GM19324 (cell line): ENCODE data around the gene GHITM.
A peak's percentile ranks its signal among the peaks of the same experiment; 100 is the strongest.
"Not testable (repeated sequence)": the region's sequence is repeated elsewhere in the genome, so short reads cannot be mapped to it uniquely, and the experiment has no call there.

Source experiments
- ATAC-seq: cut with Tn5 transposase; IDR thresholded peaks from one replicate; pipeline ENCODE4 v1.9.1; 2021; ENCODE audit warnings: mild to moderate bottlenecking, moderate library complexity; ENCODE audit not compliant: unreplicated experiment, low FRiP score

GHITM gene, protein sequence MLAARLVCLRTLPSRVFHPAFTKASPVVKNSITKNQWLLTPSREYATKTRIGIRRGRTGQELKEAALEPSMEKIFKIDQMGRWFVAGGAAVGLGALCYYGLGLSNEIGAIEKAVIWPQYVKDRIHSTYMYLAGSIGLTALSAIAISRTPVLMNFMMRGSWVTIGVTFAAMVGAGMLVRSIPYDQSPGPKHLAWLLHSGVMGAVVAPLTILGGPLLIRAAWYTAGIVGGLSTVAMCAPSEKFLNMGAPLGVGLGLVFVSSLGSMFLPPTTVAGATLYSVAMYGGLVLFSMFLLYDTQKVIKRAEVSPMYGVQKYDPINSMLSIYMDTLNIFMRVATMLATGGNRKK

DNA sequence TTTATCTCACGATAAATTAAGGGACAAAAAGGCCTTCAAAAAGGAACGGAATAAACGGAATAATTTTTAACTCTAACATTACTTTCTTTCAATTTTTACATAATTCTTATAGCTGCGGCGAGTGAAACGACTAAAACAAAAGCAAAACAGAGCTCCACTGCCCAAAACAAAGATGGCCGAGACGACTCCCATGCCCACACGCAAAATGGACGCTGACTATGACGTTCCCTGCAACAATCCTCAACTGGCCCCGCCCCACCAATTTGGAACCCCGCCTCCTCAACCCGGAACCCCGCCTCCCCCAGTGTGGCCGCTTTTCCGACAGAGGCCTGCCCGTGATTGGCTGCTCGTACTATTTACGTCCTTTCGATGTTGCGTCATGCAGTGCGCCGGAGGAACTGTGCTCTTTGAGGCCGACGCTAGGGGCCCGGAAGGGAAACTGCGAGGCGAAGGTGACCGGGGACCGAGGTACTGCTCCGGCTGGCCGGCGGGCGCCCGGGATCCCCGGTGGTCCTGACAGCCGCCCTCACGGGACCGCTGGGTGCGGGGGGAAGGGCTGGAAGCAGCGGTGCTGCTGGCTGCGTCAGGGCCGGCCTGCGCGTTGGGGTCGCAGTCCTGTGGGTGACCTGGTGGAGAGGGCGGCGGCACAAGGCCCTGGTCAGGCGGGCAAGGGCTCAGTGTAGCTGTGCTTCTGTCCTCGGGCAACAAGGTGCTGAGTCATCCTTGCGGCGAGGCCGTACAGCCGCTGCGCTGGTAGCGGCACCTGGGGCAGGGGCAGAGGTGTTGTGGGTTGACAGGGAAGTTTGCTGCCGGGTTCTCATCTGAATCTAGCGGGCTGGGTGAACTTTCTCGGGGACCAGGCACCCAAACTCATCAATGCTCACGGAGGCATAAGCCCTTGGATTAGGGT, at the start of gene GHITM:
Gene GHITM, plus strand, starts transcription at position 384 of the 910 bp plus-strand sequence. CDS start 1,992 bp downstream, outside the sequence.
- ATAC-seq: peak; percentile 98

DNA sequence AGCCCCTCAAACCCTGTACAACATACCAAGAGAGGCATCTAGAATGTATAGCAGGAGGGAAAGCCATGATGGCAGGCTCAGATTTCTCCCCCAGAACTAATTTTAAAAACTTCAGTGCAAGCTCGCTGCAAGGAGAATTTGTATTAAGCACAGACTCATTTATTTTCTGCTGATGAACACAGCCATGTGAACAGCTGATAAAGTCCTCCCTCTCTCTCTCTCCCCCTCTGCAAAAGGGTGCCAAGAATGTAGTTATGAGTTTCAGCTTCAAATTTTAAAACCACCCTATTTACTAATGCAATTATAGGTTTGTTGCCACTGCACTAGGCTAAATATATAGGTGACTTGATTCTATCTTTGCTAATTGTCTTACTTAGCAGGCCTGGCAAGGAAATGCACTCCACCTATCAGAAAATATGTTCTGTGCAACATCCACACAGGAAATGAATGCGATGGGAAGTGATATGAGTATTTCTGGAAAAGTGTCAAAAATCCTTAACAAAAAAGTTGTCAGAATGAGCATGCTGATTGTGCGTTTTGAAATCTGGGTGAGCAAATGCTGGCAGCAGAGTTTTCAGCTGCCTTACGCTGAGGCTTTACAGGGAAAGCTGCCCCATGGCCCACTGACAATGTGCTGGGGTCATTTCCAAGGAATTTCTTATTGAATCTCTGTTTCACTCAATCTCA, 43.4 kb upstream of the GHITM start:
- ATAC-seq: no peak

DNA sequence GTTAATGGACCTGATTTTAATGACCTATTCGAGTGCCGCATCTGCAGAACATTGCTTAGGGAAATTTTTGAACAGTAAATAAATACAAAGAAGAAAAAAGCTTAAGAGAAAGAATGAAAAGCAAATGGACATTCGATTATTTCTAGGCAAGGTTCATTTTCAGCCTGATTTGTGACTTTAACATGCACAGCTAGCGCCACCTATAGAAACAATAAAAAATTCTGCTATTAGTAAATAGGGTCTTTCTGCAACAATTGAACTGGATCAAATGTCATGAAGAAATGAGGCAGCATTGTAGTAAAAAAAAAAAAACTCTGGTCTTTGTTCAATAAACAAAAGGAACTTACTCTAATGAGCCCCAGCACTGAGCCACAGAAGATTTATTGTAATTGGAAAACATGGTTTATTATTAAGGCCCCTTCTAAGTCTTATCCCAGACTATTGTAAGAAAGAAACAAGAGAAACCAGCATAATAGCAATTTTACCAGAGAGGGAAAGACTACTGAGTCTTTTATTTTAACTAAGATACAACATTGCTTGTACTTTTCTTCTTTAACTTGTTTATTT, 41.4 kb upstream of the GHITM start:
- ATAC-seq: no peak

DNA sequence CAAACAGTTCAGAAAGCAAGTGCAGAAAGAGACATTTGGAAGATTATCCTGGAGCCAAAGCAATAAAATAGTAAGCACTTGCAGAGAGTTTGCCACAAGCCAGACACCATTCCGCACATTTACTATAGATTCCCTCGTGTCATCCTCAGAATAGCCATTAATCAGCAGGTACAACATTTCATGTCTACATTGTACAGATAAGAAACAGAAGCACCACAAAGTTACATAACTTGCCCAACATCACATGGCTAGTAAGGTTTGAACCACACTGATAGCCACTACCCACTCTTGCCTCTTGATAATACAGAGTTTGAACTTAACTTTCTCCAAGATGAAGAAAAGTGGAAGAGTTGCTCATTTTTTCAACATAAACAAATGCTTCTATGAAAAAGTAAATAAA, 40.6 kb upstream of the GHITM start:
- ATAC-seq: no peak

DNA sequence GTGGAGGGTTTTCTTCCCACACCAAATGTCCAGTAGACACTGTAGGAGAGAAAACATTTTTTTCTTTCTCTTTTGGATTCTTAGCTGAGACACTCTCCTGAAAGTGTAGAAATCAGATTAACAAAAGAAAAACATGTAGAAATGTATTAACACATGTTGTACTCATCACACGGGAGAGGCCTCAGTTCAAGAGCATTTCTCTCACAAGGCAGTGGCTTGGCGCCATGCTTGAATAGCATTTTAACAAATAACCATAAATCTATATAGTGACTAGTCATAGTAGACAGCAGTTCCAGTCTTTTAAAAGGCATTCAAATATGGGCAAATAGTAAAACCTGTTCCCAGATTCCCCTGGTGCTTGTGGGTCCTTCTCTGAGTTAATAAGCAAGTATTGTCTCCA, 38.3 kb upstream of the GHITM start:
- ATAC-seq: no peak

DNA sequence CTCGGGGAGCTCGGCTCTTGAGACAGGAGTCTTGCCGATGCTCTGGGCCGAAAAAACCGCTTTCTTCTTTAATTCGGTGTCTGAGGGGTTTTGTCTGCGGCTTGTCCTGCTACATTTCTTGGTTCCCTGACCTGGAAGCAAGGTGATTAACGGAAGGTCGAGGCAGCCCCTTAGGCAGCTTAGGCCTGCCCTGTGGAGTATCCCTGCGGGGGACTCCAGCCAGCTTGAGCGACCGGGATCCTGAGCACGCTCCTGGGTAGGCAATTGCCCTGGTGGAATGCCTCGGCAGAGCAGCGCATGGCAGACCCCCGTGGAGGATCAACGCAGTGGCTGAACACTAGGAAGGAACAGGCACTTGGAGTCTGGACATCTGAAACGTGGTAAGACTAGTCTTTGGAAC, 30.5 kb upstream of the GHITM start:
- ATAC-seq: no peak

DNA sequence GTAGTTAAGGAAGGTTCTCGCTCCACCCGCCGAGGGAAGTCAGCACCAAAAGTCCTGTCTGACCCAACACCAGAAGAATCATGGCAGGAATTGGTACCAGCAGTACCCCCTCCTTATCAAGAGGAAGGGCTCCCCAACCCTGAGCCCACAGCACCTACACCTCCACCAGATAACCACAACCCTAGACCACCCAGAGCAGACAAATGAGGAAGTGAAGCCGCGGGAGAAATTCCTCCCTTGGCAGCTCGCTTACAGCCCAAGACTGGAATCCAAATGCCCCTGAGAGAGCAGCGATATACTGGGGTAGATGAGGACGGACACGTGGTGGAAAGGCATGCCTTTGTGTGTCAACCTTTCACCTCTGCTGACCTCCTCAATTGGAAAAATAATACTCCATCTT, 29.5 kb upstream of the GHITM start:
- ATAC-seq: not testable (repeated sequence)

DNA sequence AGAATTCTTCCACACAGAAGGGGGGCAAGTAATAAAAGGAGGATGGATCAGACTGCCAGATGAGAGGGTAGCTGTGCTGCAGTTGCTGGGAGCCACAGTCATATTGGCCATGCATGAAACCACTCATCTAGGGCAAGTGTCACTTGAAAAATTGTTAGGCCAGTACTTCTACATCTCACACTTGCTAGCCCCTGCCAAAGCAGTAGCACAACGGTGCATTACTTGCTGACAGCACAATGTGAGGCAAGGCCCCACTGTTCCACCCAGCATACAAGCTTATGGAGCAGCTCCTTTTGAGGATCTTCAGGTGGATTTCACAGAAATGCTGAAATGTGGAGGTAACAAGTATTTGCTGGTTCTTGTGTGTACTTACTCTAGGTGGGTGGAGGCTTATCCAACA, 25.8 kb upstream of the GHITM start:
- not testable (repeated sequence) for ATAC-seq

DNA sequence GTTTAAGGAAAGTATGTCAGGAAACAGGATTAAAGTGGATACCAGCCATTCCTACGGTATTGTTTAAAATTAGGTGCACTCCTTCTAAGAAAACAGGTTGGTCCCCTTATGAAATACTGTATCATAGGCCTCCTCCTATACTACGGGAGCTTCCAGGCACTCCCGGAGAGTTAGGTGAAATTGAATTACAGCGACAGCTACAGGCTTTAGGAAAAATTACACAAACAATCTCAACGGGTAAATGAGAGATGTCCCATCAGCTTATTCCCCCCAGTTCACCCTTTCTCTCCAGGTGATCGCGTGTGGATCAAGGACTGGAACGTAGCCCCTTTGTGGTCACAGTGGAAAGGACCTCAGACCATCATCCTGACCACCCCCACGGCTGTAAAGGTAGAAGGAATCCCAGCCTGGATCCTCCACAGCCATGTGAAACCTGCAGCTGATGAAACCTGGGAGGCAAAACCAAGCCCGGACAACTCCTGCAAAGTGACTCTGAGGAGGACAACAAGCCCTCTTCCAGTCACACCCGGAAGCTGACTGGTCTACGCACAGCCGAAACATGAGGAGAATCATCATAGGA, 25.1 kb upstream of the GHITM start:
- ATAC-seq: no peak

DNA sequence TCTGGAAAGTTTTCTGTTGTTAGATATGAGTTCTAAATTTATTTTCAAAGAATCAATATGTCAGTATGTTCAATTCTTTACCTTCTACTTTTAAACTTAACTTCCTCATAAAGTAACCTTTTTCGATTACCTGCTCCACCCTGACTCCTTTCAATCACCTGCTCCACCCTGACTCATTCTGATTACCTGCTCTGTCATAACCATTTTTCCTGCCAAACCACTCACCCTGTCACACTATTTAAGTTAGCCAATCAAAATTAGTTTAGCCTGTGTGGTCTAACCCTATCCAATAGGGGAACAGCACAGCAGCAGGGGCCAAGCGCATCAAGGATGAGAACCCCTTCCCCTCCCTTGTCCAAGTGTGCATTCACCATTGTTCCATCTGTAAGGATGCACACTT, 22.1 kb upstream of the GHITM start:
- ATAC-seq: not testable (repeated sequence)

DNA sequence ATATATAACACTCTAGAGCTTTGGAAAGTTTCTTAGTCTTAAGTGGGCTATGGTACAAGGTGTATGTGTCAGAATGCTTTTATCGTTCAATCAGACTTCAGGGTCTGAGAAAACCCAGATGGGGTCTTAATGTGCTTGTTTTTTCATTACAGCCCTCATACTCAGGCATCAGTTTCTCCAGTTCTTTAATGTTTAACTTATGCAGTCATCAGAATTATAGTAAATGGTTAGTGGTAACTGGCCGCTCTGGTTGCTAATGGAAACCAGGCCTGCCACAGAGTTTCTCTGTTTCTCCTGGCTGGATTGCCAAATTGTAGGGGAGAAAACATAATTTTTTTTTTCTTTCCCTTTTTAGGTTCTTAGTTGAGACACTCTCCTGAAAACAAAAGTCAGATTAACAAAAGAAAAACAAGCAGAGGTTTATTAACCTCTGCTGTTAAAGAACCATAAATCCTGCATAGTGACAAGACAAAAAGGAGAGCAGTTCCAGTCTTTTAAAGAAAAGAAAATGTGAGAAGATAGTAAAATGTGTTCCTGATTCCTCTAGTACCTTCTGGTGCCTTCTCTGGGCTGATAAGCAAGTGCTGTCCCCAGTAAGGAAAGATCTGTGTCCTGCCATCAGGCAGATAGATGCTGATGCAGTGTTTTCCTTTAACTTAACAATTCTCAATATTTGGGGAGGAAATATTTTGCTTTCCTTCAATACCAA, 21.5 kb upstream of the GHITM start:
- no peak for ATAC-seq

DNA sequence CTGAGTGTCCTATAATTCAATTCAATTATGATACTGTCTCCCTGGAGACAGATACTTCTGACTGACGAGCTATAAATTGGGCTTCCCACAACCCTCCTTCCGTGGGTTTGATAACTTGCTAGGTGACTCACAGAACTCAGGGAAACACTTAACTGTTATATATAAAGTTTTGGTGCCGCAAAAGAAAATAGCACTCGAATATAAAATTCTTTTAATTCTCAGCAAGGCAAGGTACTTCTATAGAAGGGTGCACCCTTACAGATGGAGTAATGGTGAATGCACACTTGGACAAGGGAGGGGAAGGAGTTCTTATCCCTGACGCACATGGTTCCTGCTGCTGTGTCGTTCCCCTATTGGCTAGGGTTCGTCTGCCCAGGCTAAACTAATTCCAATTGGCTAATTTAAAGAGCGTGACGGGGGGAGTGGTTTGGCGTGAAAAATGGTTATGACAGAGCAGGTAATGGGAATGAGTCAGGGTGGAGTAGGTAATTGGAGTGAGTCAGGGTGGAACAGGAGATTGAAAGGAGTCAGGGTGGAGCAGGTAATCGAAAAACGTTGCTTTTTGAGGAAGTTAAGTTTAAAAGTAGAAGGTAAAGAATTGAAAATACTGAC, 20.8 kb upstream of the GHITM start:
- ATAC-seq: no peak

DNA sequence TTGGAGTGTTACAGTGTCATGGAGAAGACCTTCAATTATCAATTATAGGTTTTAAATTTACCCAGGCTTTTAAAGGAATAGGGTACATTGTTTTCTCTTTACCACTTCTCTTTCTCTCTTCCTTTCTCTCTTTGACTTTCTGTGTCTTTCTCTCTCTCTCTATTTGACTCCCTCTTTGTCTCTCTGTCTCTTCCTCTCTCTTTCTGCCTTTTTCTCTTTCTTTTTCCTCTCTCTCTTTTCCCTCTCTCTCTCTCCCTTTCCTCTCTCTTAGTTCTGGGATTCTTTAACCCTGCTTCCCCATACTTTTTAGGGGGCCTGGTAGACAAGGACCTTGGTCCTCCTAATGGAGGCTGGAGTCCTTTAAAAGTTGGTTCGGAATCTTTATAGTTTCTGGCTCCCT, 15.9 kb upstream of the GHITM start:
- no peak for ATAC-seq

DNA sequence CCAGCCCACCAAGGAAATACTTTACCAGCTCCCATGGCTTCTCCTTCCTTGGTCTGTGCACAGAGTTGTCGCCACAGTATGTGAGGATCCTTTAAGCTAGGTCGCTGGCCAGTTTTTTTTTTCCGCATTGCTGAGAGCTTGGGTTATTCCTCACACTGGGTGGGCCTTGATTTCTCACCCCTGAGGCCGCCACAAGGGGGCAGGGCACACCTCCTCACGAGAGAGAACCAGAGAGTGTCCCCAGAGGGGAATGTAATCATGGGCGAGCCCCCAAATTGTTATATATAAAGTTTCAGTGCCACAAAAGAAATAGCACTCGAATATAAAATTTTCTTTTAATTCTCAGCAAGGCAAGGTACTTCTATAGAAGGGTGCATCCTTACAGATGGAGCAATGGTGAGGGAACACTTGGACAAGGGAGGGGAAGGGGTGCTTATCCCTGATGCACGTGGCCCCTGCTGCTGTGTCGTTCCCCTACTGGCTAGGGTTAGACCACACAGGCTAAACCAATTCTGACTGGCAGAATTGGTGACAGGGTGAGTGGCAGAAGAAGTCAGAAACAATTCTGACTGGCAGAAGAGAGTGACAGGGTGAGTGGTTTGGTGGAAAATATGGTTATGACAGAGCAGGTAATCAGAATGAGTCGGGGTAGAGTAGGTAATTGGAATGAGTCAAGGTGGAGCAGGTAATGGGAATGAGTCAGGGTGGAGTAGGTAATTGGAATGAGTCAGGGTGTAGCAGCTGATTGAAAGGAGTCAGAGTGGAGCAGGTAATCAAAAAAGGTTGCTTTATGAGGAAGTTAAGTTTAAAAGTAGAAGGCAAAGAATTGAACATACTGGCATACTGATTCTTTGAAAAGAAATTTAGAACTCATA, 13.2 kb upstream of the GHITM start:
- ATAC-seq: not testable (repeated sequence)

DNA sequence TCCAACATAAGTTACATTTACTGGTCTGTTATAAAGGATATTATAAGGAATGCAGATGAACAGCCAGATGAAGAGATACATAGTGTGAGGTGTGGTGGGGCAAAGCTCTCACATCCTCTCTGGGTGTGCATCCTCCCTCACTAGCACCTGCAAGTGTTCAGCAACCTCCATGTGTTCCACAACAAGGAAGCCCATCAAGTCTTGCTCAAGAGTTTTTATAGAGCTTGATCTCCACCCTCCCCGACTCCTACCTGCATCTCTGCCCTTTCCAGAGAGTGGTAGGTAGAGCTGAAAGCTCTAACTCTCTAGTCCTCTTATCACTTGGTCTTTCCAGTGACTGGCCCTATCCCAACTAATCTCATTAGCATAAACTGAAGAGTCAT, 12.5 kb upstream of the GHITM start:
- ATAC-seq: no peak

DNA sequence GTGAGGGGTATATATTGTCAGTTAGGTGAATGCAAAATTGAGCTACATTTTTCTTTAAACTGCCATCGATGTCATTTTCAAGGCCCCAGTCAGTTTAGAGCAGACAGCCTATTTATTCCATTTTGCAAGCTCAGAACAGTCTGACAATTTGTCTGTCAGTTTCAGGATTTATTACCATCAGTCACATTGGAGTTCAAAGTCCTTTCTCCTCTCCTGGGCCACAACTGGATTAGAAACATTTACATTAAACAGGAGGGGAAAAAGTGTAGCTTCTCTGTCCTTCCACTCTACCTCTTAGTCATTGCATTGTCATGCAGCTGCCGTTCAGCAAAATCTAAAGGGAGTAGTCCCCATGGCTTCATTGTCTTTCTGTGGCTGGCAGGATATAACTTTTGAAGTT, 3.5 kb upstream of the GHITM start:
- ATAC-seq: no peak

DNA sequence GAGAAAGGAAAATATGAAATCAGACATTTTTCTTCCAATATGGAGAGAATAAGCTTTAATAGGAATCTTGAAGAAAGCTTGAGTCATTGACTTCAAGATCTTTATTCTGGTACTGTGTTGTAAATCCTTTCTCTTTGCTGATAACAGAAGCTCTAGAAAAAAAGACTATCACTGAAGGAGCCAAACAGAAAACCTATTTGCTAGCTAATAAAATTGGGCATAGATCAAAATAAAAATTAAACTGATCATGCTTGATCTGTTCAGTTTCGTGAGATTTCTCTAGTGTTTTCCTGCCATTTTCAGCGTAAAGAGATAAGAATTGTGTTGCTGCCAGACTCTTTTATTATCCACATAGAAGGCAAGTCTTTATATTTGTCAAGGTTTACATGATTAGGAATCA, 1.5 kb upstream of the GHITM start:
- ATAC-seq: no peak

DNA sequence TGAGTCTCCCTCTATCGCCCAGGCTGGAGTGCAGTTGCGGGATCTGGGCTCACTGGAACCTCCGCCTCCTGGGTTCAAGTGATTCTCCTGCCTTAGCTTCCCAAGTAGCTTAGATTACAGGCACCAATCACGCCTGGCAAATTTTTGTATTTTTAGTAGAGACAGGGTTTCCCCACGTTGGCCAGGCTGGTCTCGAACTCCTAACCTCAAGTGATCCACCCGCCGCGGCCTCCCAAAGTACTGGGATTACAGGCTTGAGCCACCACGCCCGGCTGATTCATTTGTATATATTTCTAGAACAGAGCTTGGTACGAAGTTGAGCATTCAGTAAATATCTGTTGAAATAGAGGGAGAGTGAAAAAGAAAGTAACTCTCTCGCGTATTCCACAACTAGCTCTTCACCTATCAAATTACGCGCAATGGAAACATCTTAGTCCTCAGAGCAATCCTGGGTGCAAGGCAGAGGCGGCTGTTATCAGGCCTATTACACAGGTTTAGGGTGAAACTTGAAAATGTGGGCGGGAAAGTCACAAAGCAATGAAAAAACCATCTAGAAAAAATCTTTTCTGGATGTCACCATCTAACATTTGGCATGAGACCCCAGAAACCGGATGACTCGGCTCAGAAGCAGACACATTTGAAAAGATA, 707 bp upstream of the GHITM start:
- ATAC-seq: peak; percentile 0
